ENCODE results near the gene FOLR1. TPM values are rescaled to one million over a fixed set of nuclear protein-coding genes. Genes with fewer than 3 reads are reported as not detected.
A peak's percentile ranks its signal among the peaks of the same experiment; 100 is the strongest.

FOLR1 gene
- total and polyA plus RNA-seq, 3 experiments from 2014 or later: not detected

GRCh38 chr11:72208281-72208680 is 16.3 kb downstream of the FOLR1 start:
- H3K4me1 ChIP-seq (ENCODE audit: insufficient read depth, low read length): no peaks in the 10 kb centered on the region
- Mint-ChIP-seq H3K9me3 (peaks cover 18 to 28% (median 20%) of the 10 kb centered on the region in 5 donors), H3K27me3 (peaks cover 23 to 36% of the 10 kb centered on the region in 2 donors), H3K4me3 (no peak overlapping the region), H3K36me3 (peaks cover 1 to 21% (median 8%) of the 10 kb centered on the region in 3 donors), H3K4me1 (no peaks in the 10 kb centered on the region), H3K27ac (no peak overlapping the region)
- no peak overlapping the region for H3K27ac ChIP-seq (ENCODE audit: low read depth, low read length)
- CTCF ChIA-PET: interaction anchor here (1.5 to 1.8 kb wide), 2 partner anchors 15 to 24 kb away, joined by 3 to 5 read pairs; no protein-coding TSS in a partner anchor
- POLR2A ChIA-PET: no interaction called here
- no peaks in the 10 kb centered on the region for H3K36me3 ChIP-seq (ENCODE audit: insufficient read depth, low read length)
- H3K27me3 ChIP-seq (ENCODE audit: insufficient read depth, low read length, poor library complexity, severe bottlenecking): no peaks in the 10 kb centered on the region
- no peak overlapping the region for H3K4me3 ChIP-seq (ENCODE audit: low read length)
- H3K9me3 ChIP-seq (ENCODE audit: low read length): no peaks in the 10 kb centered on the region
- no peak for DNase-seq

DNA sequence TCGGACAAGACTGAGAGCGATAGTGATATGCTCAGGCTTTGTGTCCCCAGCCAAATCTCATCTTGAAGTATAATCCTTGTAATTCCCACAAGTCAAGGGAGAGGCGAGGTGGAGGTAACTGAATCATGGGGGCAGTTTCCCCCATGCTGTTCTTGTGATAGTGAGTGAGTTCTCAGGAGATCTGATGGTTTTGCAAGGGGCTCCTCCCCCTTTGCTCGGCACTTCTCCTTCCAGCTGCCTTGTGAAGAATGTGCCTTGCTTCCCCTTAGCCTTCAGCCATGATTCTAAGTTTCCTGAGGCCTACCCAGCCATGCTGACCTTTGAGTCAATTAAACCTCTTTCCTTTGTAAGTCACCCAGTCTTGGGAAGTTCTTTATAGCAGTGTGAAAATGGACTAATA is 17.2 kb downstream of the FOLR1 start:
- no peak overlapping the region for H3K27ac Mint-ChIP-seq
- Histone ChIP-seq H3K4me1 (ENCODE audit: insufficient read depth, low read length) (no peaks in the 10 kb centered on the region), H3K9me3 (ENCODE audit: low read length) (no peaks in the 10 kb centered on the region), H3K27me3 (ENCODE audit: insufficient read depth, low read length, poor library complexity, severe bottlenecking) (no peaks in the 10 kb centered on the region), H3K36me3 (ENCODE audit: insufficient read depth, low read length) (no peaks in the 10 kb centered on the region), H3K4me3 (ENCODE audit: low read length) (no peak overlapping the region), H3K27ac (ENCODE audit: low read depth, low read length) (no peak overlapping the region)
- CTCF ChIA-PET: interaction anchor here (1.5 to 1.8 kb wide), 2 partner anchors 14 to 25 kb away, joined by 3 to 5 read pairs; no protein-coding TSS in a partner anchor
- H3K4me3 Mint-ChIP-seq: no peak overlapping the region
- POLR2A ChIA-PET: no interaction called here
- peaks cover 1 to 21% (median 8%) of the 10 kb centered on the region in 3 donors for H3K36me3 Mint-ChIP-seq
- H3K27me3 Mint-ChIP-seq: peaks cover 23 to 41% of the 10 kb centered on the region in 2 donors
- no peak for DNase-seq
- H3K9me3 Mint-ChIP-seq: peaks cover 18 to 28% (median 20%) of the 10 kb centered on the region in 5 donors
- H3K4me1 Mint-ChIP-seq: no peaks in the 10 kb centered on the region

DNA sequence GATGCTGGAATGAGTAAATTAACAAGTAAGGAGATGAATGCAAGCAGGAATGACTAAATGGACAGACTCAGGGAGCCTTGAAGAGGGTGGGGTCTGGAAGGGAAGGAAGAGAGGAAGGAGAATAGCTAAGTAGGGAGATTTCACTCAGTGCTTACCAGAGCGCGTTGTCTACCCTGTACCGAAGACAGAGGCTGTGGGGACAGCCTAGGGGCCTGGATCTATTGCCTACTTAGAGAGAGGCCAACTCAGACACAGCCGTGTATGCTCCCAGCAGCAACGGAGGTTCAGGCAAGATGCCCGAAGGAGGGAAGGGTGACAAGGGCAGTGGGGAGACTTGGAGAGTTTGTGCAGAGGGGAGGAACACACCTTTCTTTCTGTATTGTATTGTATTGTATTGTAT is 24.7 kb downstream of the FOLR1 start, which contains the start of gene FOLR2:
Gene FOLR2, plus strand, starts transcription at position 157 of the 400 bp plus-strand sequence. CDS start 1,791 bp downstream, outside the sequence.
- peaks cover 0 to 1% (median 0%) of the 10 kb centered on the region in 3 donors for H3K4me1 Mint-ChIP-seq
- no peaks in the 10 kb centered on the region for H3K36me3 Mint-ChIP-seq
- no peaks in the 10 kb centered on the region for H3K4me1 ChIP-seq (ENCODE audit: insufficient read depth, low read length)
- H3K9me3 ChIP-seq (ENCODE audit: low read length): no peaks in the 10 kb centered on the region
- CTCF ChIA-PET: interaction anchor here (1.0 kb wide), 1 partner anchor 19 kb away, joined by 3 read pairs; no protein-coding TSS in a partner anchor
- no peak within 1 kb of the TSS for H3K4me3 ChIP-seq (ENCODE audit: low read length)
- no peaks in the 10 kb centered on the region for H3K27me3 ChIP-seq (ENCODE audit: insufficient read depth, low read length, poor library complexity, severe bottlenecking)
- peak within 1 kb of the TSS in 1 of 8 donors; percentile 37 for H3K27ac Mint-ChIP-seq
- H3K4me3 Mint-ChIP-seq: no peak within 1 kb of the TSS
- DNase-seq: no peak
- H3K9me3 Mint-ChIP-seq: no peaks in the 10 kb centered on the region
- POLR2A ChIA-PET: interaction anchor here (0.6 kb wide), 1 partner anchor 73 kb away, joined by 3 read pairs; no protein-coding TSS in a partner anchor
- H3K27ac ChIP-seq (ENCODE audit: low read depth, low read length): no peak within 1 kb of the TSS
- no peaks in the 10 kb centered on the region for H3K36me3 ChIP-seq (ENCODE audit: insufficient read depth, low read length)
- H3K27me3 Mint-ChIP-seq: peaks cover 15 to 36% of the 10 kb centered on the region in 2 donors

GRCh38 chr11:72217841-72218240 is 25.9 kb downstream of the FOLR1 start:
- Mint-ChIP-seq H3K4me3 (no peak overlapping the region), H3K27ac (no peak overlapping the region), H3K36me3 (no peaks in the 10 kb centered on the region), H3K9me3 (no peaks in the 10 kb centered on the region), H3K4me1 (peaks cover 5 to 9% (median 9%) of the 10 kb centered on the region in 3 donors), H3K27me3 (peaks cover 12 to 35% of the 10 kb centered on the region in 2 donors)
- Histone ChIP-seq H3K27ac (ENCODE audit: low read depth, low read length) (no peak overlapping the region), H3K4me3 (ENCODE audit: low read length) (no peak overlapping the region), H3K4me1 (ENCODE audit: insufficient read depth, low read length) (peaks cover 8% of the 10 kb centered on the region), H3K27me3 (ENCODE audit: insufficient read depth, low read length, poor library complexity, severe bottlenecking) (no peaks in the 10 kb centered on the region), H3K9me3 (ENCODE audit: low read length) (no peaks in the 10 kb centered on the region), H3K36me3 (ENCODE audit: insufficient read depth, low read length) (no peaks in the 10 kb centered on the region)
- ChIA-PET CTCF (interaction anchor here (1.0 kb wide), 1 partner anchor 17 kb away, joined by 3 read pairs; no protein-coding TSS in a partner anchor), POLR2A (no interaction called here)
- no peak for DNase-seq

DNA sequence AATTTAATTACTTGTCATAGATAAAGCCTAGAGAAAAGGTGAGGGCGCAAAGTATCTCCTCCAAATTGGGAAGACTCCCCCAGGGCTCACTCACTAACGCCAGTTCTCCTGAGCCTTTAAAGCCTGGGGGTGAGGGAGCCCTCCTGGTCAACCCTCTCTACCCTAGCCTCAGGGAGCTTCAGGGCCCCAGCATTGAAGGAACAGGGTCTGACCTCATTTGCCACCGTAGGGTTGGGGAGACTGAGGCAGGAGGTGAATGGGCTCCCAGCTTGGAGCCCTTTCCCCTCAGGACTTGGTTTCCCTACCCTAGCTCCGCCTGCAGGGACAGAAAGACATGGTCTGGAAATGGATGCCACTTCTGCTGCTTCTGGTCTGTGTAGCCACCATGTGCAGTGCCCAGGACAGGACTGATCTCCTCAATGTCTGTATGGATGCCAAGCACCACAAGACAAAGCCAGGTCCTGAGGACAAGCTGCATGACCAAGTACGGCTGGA is 26.4 kb downstream of the FOLR1 start:
- no peak overlapping the region for H3K27ac ChIP-seq (ENCODE audit: low read depth, low read length)
- ChIA-PET POLR2A (no interaction called here), CTCF (no interaction called here)
- Mint-ChIP-seq H3K4me3 (no peak overlapping the region), H3K9me3 (no peaks in the 10 kb centered on the region), H3K27me3 (peaks cover 12 to 31% of the 10 kb centered on the region in 2 donors), H3K36me3 (no peaks in the 10 kb centered on the region), H3K27ac (peak overlapping the region in 1 of 8 donors; percentile 83), H3K4me1 (peaks cover 7 to 11% (median 9%) of the 10 kb centered on the region in 3 donors)
- H3K9me3 ChIP-seq (ENCODE audit: low read length): no peaks in the 10 kb centered on the region
- H3K27me3 ChIP-seq (ENCODE audit: insufficient read depth, low read length, poor library complexity, severe bottlenecking): no peaks in the 10 kb centered on the region
- H3K4me3 ChIP-seq (ENCODE audit: low read length): no peak overlapping the region
- H3K36me3 ChIP-seq (ENCODE audit: insufficient read depth, low read length): no peaks in the 10 kb centered on the region
- DNase-seq: no peak
- H3K4me1 ChIP-seq (ENCODE audit: insufficient read depth, low read length): peaks cover 9% of the 10 kb centered on the region

GRCh38 chr11:72220696-72221363 is 28.9 kb downstream of the FOLR1 start:
- Mint-ChIP-seq H3K9me3 (no peaks in the 10 kb centered on the region), H3K4me3 (peak overlapping the region in 5 of 7 donors; percentile 26 to 65 (median 52)), H3K27me3 (peaks cover 13 to 19% of the 10 kb centered on the region in 2 donors), H3K4me1 (peaks cover 16 to 19% (median 18%) of the 10 kb centered on the region in 3 donors), H3K27ac (peak overlapping the region in 3 of 8 donors; percentile 77 to 80 (median 79)), H3K36me3 (peaks cover 0 to 9% (median 0%) of the 10 kb centered on the region in 3 donors)
- Histone ChIP-seq H3K4me3 (ENCODE audit: low read length) (no peak overlapping the region), H3K27me3 (ENCODE audit: insufficient read depth, low read length, poor library complexity, severe bottlenecking) (no peaks in the 10 kb centered on the region), H3K4me1 (ENCODE audit: insufficient read depth, low read length) (peaks cover 16% of the 10 kb centered on the region), H3K9me3 (ENCODE audit: low read length) (no peaks in the 10 kb centered on the region), H3K36me3 (ENCODE audit: insufficient read depth, low read length) (no peaks in the 10 kb centered on the region), H3K27ac (ENCODE audit: low read depth, low read length) (no peak overlapping the region)
- ChIA-PET CTCF (no interaction called here), POLR2A (no interaction called here)
- no peak for DNase-seq

DNA sequence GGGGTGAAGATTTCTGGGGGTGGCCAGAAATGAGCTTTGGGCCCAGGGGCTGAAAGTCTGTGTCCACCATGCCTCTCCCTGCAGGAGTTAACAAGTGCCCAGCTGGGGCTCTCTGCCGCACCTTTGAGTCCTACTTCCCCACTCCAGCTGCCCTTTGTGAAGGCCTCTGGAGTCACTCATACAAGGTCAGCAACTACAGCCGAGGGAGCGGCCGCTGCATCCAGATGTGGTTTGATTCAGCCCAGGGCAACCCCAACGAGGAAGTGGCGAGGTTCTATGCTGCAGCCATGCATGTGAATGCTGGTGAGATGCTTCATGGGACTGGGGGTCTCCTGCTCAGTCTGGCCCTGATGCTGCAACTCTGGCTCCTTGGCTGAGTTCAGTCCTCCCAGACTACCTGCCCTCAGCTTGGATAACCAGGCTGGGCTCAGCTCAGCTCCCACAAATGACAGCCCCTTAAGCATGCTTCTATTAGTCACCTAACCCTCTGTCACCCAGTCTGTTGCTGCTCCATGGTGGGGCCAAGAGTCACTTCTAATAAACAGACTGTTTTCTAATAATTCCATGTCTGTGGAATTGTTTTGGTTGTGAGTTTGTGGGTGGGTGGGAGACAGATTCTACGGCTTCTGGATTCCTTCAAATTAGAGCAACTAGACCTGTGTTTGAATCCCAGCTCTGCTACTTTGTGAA is 29.6 kb downstream of the FOLR1 start:
- H3K27me3 Mint-ChIP-seq: peaks cover 10 to 14% of the 10 kb centered on the region in 2 donors
- H3K4me1 ChIP-seq (ENCODE audit: insufficient read depth, low read length): peaks cover 18% of the 10 kb centered on the region
- H3K4me1 Mint-ChIP-seq: peaks cover 22 to 26% (median 23%) of the 10 kb centered on the region in 3 donors
- CTCF ChIA-PET: interaction anchor here (1.6 kb wide), 1 partner anchor 243 kb away, joined by 4 read pairs; no protein-coding TSS in a partner anchor
- H3K36me3 Mint-ChIP-seq: peaks cover 0 to 11% (median 0%) of the 10 kb centered on the region in 3 donors
- POLR2A ChIA-PET: no interaction called here
- peak overlapping the region in 3 of 8 donors; percentile 32 to 92 (median 80) for H3K27ac Mint-ChIP-seq
- H3K36me3 ChIP-seq (ENCODE audit: insufficient read depth, low read length): no peaks in the 10 kb centered on the region
- H3K27me3 ChIP-seq (ENCODE audit: insufficient read depth, low read length, poor library complexity, severe bottlenecking): no peaks in the 10 kb centered on the region
- H3K27ac ChIP-seq (ENCODE audit: low read depth, low read length): no peak overlapping the region
- H3K4me3 Mint-ChIP-seq: peak overlapping the region in 2 of 7 donors; percentile 65 to 89
- H3K9me3 ChIP-seq (ENCODE audit: low read length): no peaks in the 10 kb centered on the region
- no peak overlapping the region for H3K4me3 ChIP-seq (ENCODE audit: low read length)
- DNase-seq: no peak
- H3K9me3 Mint-ChIP-seq: no peaks in the 10 kb centered on the region

Data from CD8-positive, alpha-beta memory T cell (primary cell).